GM12878 (cell line): ENCODE results near the gene GTF3A. TPM values are rescaled to one million over a fixed set of nuclear protein-coding genes. Genes with fewer than 3 reads are reported as not detected.
A peak's percentile ranks its signal among the peaks of the same experiment; 100 is the strongest.

Experiments
- CBX3 ChIP-seq: fragments of 200-600 bp; sonication (generic); IDR thresholded peaks from 2 replicates; pipeline ENCODE4 v1.6.1; 2016; ENCODE audit warnings: low read depth, borderline replicate concordance
- EZH2 ChIP-seq: IDR thresholded peaks from 2 replicates; pipeline ENCODE4 v1.6.1; 2012; ENCODE audit warnings: low read depth, mild to moderate bottlenecking, control low read depth, inconsistent platforms, low read length, borderline replicate concordance; ENCODE audit not compliant: control insufficient read depth
- FOXK2 ChIP-seq: fragments of 450-650 bp; IDR thresholded peaks from 2 replicates; pipeline ENCODE4 v1.6.1; 2017; ENCODE audit warnings: mild to moderate bottlenecking, moderate library complexity
- GATAD2B ChIP-seq: fragments of 450-650 bp; conservative IDR thresholded peaks from 2 replicates; pipeline ENCODE4 v1.6.1; 2017; ENCODE audit warnings: low read depth, mild to moderate bottlenecking, moderate library complexity
- HDAC6 ChIP-seq: fragments of 200-600 bp; sonication (generic); IDR thresholded peaks from one replicate; pipeline ENCODE4 v1.8.0; 2017; ENCODE audit warnings: antibody characterized with exemption; ENCODE audit not compliant: unreplicated experiment
- KLF5 ChIP-seq: fragments of 450-650 bp; IDR thresholded peaks from 2 replicates; pipeline ENCODE4 v1.6.1; 2014; ENCODE audit warnings: mild to moderate bottlenecking; ENCODE audit not compliant: partially characterized antibody
- MTA3 ChIP-seq: IDR thresholded peaks from 2 replicates; pipeline ENCODE4 v1.6.1; 2012; ENCODE audit warnings: low read length, inconsistent platforms, borderline replicate concordance
- NFIC ChIP-seq: IDR thresholded peaks from 2 replicates; pipeline ENCODE4 v1.6.1; 2012; ENCODE audit warnings: low read depth, mild to moderate bottlenecking, inconsistent platforms, low read length, moderate library complexity
- NFYB ChIP-seq: IDR thresholded peaks from 2 replicates; pipeline ENCODE4 v1.6.1; 2011; ENCODE audit warnings: low read depth, mild to moderate bottlenecking, low read length, improper control_type of control experiment, moderate library complexity; ENCODE audit not compliant: insufficient read depth
- POLR2A ChIP-seq: IDR thresholded peaks from 2 replicates; pipeline ENCODE4 v1.6.1; 2011; ENCODE audit warnings: low read depth, mild to moderate bottlenecking, low read length
- POLR2AphosphoS2 ChIP-seq: IDR thresholded peaks from 2 replicates; pipeline ENCODE4 v1.6.1; 2011; ENCODE audit warnings: low read depth, mild to moderate bottlenecking, low read length, improper control_type of control experiment, moderate library complexity
- SIX5 ChIP-seq: IDR thresholded peaks from 2 replicates; pipeline ENCODE4 v1.6.1; 2011; ENCODE audit warnings: mild to moderate bottlenecking, low read depth, low read length, moderate library complexity; ENCODE audit not compliant: severe bottlenecking
- SMAD5 ChIP-seq: IDR thresholded peaks from 2 replicates; pipeline ENCODE4 v1.6.1; 2016; ENCODE audit warnings: antibody characterized with exemption, low read depth
- SMARCA5 ChIP-seq: fragments of 450-650 bp; IDR thresholded peaks from 2 replicates; pipeline ENCODE4 v1.6.1; 2017; ENCODE audit warnings: mild to moderate bottlenecking
- SRF ChIP-seq, 2 experiments: IDR thresholded peaks; 2 replicates each; pipeline ENCODE4 v1.6.1; 2011; ENCODE audit warnings: low read depth in 2 of 2, low read length in 2 of 2, mild to moderate bottlenecking in 1 of 2, moderate library complexity in 1 of 2
- ZNF24 ChIP-seq: fragments of 450-650 bp; IDR thresholded peaks from 2 replicates; pipeline ENCODE4 v1.6.1; 2017; ENCODE audit warnings: antibody characterized with exemption, mild to moderate bottlenecking
- ZNF622 ChIP-seq: fragments of 450-650 bp; IDR thresholded peaks from 2 replicates; pipeline ENCODE4 v1.6.1; 2017; ENCODE audit warnings: mild to moderate bottlenecking, inconsistent platforms
- ZZZ3 ChIP-seq: IDR thresholded peaks from 2 replicates; pipeline ENCODE4 v1.6.1; 2011; ENCODE audit warnings: low read depth; ENCODE audit not compliant: control insufficient read depth, insufficient read length
- polyA plus RNA-seq, 11 experiments: library from polyadenylated mRNA; depleted of rRNA in 4 of 11; unstranded in 6 of 11; stranded (reverse) in 5 of 11; fragments of >200 nt; fragmentation: Nextera tagmentation in 4 of 11; fragmentation: Illumina TruSeq in 1 of 11; extraction: Ambion mirVana in 4 of 11; extraction: Trizol in 1 of 11; gene quantifications; 1 replicate in 1 of 11; 2 replicates in 10 of 11; pipeline versions ENCODE4 v1.2.1 to v1.2.3, GENCODE V29; 2011 to 2016; ENCODE audit warnings: inconsistent platforms in 2 of 11, missing spikeins in 2 of 11, low read depth in 1 of 11
- total RNA-seq, 4 experiments: library from RNA; depleted of rRNA in 3 of 4; stranded (reverse); fragments of >200 nt in 3 of 4; fragmentation: Illumina TruSeq in 1 of 4; extraction: Trizol in 1 of 4; gene quantifications; 2 replicates each; pipeline versions ENCODE4 v1.2.1 to v1.2.3, GENCODE V29; 2013 to 2021
- TF ChIP-seq, protein P1 (sequence below): fragments of 450-650 bp; IDR thresholded peaks from 2 replicates; pipeline ENCODE4 v1.6.1; 2017; ENCODE audit warnings: low read depth, mild to moderate bottlenecking, moderate library complexity
- TF ChIP-seq, protein P2 (sequence below): IDR thresholded peaks from 2 replicates; pipeline ENCODE4 v1.6.1; 2011; ENCODE audit warnings: mild to moderate bottlenecking, low read depth, low read length, moderate library complexity; ENCODE audit not compliant: insufficient replicate concordance
- TF ChIP-seq, protein P3 (sequence below): fragments of 450-650 bp; IDR thresholded peaks from 2 replicates; pipeline ENCODE4 v1.6.1; 2014; ENCODE audit warnings: mild to moderate bottlenecking
- TF ChIP-seq, protein P4 (sequence below): IDR thresholded peaks from 2 replicates; pipeline ENCODE4 v1.6.1; 2012; ENCODE audit warnings: low read length, inconsistent platforms
- TF ChIP-seq, protein P5 (sequence below): fragments of 150-350 bp; IDR thresholded peaks from 2 replicates; pipeline ENCODE4 v1.6.1; 2014; ENCODE audit warnings: mild to moderate bottlenecking, low read depth, low read length

GTF3A gene
- total and polyA plus RNA-seq, 10 of the 15 experiments (the other 5 are each of a cell fraction or from before 2014, with no cell fraction given): 74.2 to 524 (median 216) TPM

DNA sequence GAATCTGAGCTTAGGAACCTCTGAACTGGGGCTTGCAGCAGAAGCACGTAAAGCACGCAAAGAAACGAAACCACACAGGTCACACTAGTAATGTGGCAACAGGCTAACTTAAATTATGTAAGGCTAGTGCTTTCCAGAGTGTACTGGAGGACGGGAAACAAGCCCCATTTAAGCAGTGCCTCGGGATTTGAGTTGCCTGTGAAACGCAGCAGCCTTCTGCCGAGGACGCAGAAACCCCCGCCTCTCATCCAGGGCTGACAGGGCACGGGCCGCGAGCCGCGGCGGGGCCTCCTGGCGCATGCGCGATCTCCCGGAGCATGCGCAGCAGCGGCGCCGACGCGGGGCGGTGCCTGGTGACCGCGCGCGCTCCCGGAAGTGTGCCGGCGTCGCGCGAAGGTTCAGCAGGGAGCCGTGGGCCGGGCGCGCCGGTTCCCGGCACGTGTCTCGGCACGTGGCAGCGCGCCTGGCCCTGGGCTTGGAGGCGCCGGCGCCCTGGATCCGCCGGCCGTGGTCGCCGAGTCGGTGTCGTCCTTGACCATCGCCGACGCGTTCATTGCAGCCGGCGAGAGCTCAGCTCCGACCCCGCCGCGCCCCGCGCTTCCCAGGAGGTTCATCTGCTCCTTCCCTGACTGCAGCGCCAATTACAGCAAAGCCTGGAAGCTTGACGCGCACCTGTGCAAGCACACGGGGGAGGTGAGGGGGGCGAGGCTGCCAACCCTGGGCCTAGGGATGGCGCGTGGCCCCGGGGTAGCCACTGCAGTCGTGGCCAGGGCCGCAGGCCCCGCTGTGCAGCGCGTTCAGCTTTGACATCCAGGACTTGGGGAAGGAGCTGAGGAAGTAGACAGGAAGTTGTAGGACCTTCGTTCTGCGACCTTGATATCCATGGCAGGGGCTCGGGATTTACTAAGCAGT is at the start of gene GTF3A (continued):
- no peak for TF ChIP-seq FOXK2
- peak; percentile 65; the same call in 1 of the 2 replicates for TF ChIP-seq ZNF24
- TF ChIP-seq, protein P1, sequence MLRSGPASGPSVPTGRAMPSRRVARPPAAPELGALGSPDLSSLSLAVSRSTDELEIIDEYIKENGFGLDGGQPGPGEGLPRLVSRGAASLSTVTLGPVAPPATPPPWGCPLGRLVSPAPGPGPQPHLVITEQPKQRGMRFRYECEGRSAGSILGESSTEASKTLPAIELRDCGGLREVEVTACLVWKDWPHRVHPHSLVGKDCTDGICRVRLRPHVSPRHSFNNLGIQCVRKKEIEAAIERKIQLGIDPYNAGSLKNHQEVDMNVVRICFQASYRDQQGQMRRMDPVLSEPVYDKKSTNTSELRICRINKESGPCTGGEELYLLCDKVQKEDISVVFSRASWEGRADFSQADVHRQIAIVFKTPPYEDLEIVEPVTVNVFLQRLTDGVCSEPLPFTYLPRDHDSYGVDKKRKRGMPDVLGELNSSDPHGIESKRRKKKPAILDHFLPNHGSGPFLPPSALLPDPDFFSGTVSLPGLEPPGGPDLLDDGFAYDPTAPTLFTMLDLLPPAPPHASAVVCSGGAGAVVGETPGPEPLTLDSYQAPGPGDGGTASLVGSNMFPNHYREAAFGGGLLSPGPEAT: peak; percentile 37; the same call in 1 of the 2 replicates
- TF ChIP-seq EZH2: no peak
- TF ChIP-seq CBX3: no peak
- no peak for TF ChIP-seq NFIC
- peak; percentile 95 for TF ChIP-seq GATAD2B
- TF ChIP-seq, protein P2, sequence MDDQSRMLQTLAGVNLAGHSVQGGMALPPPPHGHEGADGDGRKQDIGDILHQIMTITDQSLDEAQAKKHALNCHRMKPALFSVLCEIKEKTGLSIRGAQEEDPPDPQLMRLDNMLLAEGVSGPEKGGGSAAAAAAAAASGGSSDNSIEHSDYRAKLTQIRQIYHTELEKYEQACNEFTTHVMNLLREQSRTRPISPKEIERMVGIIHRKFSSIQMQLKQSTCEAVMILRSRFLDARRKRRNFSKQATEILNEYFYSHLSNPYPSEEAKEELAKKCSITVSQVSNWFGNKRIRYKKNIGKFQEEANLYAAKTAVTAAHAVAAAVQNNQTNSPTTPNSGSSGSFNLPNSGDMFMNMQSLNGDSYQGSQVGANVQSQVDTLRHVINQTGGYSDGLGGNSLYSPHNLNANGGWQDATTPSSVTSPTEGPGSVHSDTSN: no peak
- no peak for TF ChIP-seq NFYB
- peak; percentile 89 for TF ChIP-seq KLF5
- peak; percentile 66; the same call in 1 of the 2 replicates for TF ChIP-seq POLR2AphosphoS2
- TF ChIP-seq MTA3: no peak; the same call in 1 of the 2 replicates
- TF ChIP-seq POLR2A: peak; percentile 91
- 0 out of 2 replicates have a peak, but pooled peaks have one; percentile 73 for TF ChIP-seq SMAD5
- TF ChIP-seq HDAC6: peak; percentile 44
- no peak for TF ChIP-seq SIX5
- TF ChIP-seq, protein P3, sequence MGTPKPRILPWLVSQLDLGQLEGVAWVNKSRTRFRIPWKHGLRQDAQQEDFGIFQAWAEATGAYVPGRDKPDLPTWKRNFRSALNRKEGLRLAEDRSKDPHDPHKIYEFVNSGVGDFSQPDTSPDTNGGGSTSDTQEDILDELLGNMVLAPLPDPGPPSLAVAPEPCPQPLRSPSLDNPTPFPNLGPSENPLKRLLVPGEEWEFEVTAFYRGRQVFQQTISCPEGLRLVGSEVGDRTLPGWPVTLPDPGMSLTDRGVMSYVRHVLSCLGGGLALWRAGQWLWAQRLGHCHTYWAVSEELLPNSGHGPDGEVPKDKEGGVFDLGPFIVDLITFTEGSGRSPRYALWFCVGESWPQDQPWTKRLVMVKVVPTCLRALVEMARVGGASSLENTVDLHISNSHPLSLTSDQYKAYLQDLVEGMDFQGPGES: 0 out of 2 replicates have a peak, but pooled peaks have one; percentile 21
- TF ChIP-seq SMARCA5: peak; percentile 83
- TF ChIP-seq, protein P4, sequence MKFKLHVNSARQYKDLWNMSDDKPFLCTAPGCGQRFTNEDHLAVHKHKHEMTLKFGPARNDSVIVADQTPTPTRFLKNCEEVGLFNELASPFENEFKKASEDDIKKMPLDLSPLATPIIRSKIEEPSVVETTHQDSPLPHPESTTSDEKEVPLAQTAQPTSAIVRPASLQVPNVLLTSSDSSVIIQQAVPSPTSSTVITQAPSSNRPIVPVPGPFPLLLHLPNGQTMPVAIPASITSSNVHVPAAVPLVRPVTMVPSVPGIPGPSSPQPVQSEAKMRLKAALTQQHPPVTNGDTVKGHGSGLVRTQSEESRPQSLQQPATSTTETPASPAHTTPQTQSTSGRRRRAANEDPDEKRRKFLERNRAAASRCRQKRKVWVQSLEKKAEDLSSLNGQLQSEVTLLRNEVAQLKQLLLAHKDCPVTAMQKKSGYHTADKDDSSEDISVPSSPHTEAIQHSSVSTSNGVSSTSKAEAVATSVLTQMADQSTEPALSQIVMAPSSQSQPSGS: no peak
- TF ChIP-seq, protein P5, sequence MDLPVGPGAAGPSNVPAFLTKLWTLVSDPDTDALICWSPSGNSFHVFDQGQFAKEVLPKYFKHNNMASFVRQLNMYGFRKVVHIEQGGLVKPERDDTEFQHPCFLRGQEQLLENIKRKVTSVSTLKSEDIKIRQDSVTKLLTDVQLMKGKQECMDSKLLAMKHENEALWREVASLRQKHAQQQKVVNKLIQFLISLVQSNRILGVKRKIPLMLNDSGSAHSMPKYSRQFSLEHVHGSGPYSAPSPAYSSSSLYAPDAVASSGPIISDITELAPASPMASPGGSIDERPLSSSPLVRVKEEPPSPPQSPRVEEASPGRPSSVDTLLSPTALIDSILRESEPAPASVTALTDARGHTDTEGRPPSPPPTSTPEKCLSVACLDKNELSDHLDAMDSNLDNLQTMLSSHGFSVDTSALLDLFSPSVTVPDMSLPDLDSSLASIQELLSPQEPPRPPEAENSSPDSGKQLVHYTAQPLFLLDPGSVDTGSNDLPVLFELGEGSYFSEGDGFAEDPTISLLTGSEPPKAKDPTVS: no peak
- no peak for TF ChIP-seq ZZZ3
- TF ChIP-seq SRF (IDR thresholded peaks at IDR 0.05; ENCODE audit: low read depth in 2 of 2, low read length in 2 of 2): no peak
- no peak for TF ChIP-seq ZNF622
